Measurements from ENCODE around the gene DEGS2. TPM values are rescaled to one million over a fixed set of nuclear protein-coding genes. Genes with fewer than 3 reads are reported as not detected.
"Not testable (repeated sequence)": the region's sequence is repeated elsewhere in the genome, so short reads cannot be mapped to it uniquely, and the experiment has no call there.

The DEGS2 gene
- total RNA-seq, 2 donors from 2014 or later = 0.33 TPM; not detected in 1

DNA sequence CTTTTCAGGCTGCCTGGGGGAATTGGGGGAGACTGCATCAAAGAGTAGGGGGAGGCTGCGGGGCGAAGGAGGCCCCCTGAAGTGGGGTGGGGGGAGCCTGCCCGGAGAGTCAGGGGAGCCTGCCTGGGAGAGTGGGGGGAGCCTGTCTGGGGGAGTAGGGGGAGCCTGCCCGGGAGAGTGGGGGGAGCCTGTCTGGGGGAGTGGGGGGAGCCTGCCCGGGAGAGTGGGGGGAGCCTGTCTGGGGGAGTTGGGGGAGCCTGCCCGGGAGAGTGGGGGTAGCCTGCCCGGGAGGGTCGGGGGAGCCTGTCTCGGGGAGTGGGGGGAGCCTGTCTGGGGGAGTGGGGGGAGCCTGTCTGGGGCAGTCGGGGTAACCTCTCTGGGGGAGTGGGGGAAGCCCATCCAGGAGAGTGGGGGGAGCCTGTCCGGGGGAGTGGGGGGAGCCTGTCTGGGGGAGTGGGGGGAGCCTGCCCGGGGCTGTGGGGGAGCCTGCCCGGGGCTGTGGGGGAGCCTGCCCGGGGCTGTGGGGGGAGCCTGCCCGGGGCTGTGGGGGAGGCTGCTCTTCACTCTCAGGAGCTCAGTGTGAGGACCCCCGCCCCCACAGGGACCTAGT, 6.5 kb upstream of the DEGS2 start:
- no peak overlapping the region for H3K27ac Mint-ChIP-seq
- peak overlapping the region; percentile 89 for H3K4me3 Mint-ChIP-seq
- peak; percentile 49 for DNase-seq (ENCODE audit: low spot score)
- ATAC-seq = no peak
- H3K4me1 Mint-ChIP-seq (ENCODE audit: low read depth in 2 of 2) = peaks cover 14 to 20% of the 10 kb centered on the region in 2 donors
- no peaks in the 10 kb centered on the region for H3K36me3 Mint-ChIP-seq
- no peaks in the 10 kb centered on the region for H3K27me3 Mint-ChIP-seq
- H3K9me3 Mint-ChIP-seq = no peaks in the 10 kb centered on the region

DNA sequence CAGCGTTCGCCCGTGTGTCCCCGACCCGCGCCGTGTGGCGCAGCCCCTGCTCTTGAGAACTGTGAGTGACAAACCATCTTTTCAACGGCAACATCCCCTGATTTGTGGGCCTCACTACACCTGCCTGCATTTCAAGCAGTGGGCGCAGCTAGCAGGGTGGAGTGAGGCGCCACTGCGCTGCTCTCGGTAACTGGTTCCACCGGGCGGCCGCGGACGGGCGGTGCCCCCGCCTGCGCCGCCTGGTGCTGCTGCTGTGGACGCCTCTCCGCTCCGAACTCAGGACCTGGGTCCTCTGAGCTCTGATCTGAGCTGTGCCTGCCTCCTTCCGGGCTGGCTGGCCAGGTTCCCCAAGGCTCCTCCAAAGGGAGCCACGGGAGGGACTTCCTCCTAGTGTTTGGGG, 5.9 kb upstream of the DEGS2 start:
- H3K4me3 Mint-ChIP-seq = peak overlapping the region; percentile 40
- ATAC-seq = peak in 1 of 2 donors; percentile 29

GRCh38 chr14:100160534-100160916, 1.1 kb upstream of the DEGS2 start:
- ATAC-seq (no peak), DNase-seq (ENCODE audit: low spot score) (no peak)
- H3K27me3 Mint-ChIP-seq = peaks cover 0 to 2% of the 10 kb centered on the region in 2 donors
- H3K27ac Mint-ChIP-seq = no peak overlapping the region
- H3K9me3 Mint-ChIP-seq = no peaks in the 10 kb centered on the region
- no peaks in the 10 kb centered on the region for H3K36me3 Mint-ChIP-seq
- no peak overlapping the region for H3K4me3 Mint-ChIP-seq
- H3K4me1 Mint-ChIP-seq (ENCODE audit: low read depth in 2 of 2) = peaks cover 5 to 6% of the 10 kb centered on the region in 2 donors

More for the DNA sequence above, 5.9 kb upstream of the DEGS2 start:
- Mint-ChIP-seq H3K9me3 (no peaks in the 10 kb centered on the region), H3K36me3 (no peaks in the 10 kb centered on the region), H3K27me3 (peaks cover 0 to 2% of the 10 kb centered on the region in 2 donors), H3K4me1 (ENCODE audit: low read depth in 2 of 2) (peaks cover 14 to 16% of the 10 kb centered on the region in 2 donors), H3K27ac (no peak overlapping the region)
- DNase-seq (ENCODE audit: low spot score) = no peak

- H3K27ac Mint-ChIP-seq = no peak overlapping the region
- DNase-seq (ENCODE audit: low spot score) (peak; percentile 42), ATAC-seq (peak; percentile 4 to 52)
- H3K27me3 Mint-ChIP-seq = peaks cover 0 to 2% of the 10 kb centered on the region in 2 donors
- peaks cover 4% of the 10 kb centered on the region for H3K9me3 Mint-ChIP-seq
- no peak overlapping the region for H3K4me3 Mint-ChIP-seq
- peaks cover 1 to 5% of the 10 kb centered on the region in 2 donors for H3K4me1 Mint-ChIP-seq (ENCODE audit: low read depth in 2 of 2)
- no peaks in the 10 kb centered on the region for H3K36me3 Mint-ChIP-seq
These were observed 554 bp upstream of the DEGS2 start for GRCh38 chr14:100159865-100160533.

DNA sequence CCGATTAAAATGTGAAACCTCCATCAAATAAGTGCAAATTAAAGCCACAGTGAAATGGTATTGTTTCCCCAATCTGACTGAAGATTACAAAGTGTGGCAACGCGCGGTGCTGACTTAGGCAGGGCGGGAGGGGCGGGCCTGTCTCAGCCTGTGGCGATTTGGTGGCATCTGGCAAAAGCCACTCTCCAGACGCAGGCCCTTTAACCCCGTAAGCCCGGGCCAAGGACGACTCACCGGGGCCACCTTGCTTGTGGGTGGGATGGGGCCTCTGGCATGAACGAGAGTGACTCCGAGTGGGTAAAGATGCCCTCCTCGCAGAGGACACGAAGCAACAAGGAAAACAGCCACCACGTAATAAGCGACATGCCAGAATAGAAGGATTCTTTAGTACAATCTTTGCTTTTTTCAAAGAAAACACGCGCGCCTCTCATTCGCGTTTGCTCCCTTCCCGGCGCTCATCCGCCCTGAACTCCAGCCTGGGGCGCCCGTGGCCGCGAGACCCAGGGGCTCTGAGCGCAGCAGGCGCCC, 815 bp downstream of the DEGS2 start:
- Mint-ChIP-seq H3K36me3 (no peaks in the 10 kb centered on the region), H3K4me1 (ENCODE audit: low read depth in 2 of 2) (peaks cover 0 to 5% of the 10 kb centered on the region in 2 donors), H3K4me3 (no peak overlapping the region), H3K27me3 (peaks cover 0 to 2% of the 10 kb centered on the region in 2 donors), H3K27ac (no peak overlapping the region), H3K9me3 (peaks cover 5% of the 10 kb centered on the region)
- ATAC-seq (no peak), DNase-seq (ENCODE audit: low spot score) (no peak)

DNA sequence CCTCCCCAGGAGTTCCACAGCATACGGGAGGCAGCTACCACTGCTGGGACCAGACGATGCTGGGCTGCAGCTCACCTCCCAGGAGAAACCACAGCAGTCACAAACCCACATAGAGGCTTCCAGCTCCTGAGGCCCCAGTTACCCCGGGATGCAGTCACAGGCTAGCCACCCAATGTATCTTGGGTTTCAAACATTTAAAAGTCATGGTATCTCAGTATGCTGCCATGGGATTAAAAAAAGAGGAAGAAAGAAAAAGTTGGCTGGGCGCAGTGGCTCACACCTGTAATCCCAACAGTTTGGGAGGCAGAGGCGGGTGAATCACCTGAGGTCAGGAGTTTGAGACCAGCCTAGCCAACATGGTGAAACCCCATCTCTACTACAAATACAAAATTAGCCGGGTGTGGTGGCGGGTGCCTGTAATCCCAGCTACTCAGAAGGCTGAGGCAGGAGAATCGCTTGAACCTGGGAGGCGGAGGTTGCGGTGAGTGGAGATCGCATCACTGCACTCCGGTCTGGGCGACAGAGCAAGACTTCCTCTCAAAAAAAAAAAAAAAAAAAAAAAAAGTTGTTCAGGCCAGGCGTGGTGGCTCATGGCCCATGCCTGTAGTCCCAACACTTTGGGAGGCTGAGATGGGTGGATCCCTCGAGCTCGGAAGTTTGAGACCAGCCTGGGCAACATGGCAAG, 1.8 kb downstream of the DEGS2 start:
- not testable (repeated sequence) for H3K36me3 Mint-ChIP-seq; H3K4me3 Mint-ChIP-seq; ATAC-seq; H3K27ac Mint-ChIP-seq; H3K9me3 Mint-ChIP-seq; H3K27me3 Mint-ChIP-seq; DNase-seq (ENCODE audit: low spot score); H3K4me1 Mint-ChIP-seq (ENCODE audit: low read depth in 2 of 2)

- Mint-ChIP-seq H3K4me3 (no peak overlapping the region), H3K27me3 (peaks cover 0 to 2% of the 10 kb centered on the region in 2 donors), H3K27ac (no peak overlapping the region), H3K9me3 (peaks cover 5% of the 10 kb centered on the region), H3K4me1 (ENCODE audit: low read depth in 2 of 2) (peaks cover 0 to 10% of the 10 kb centered on the region in 2 donors), H3K36me3 (no peaks in the 10 kb centered on the region)
- DNase-seq (ENCODE audit: low spot score) = no peak
- ATAC-seq = no peak
These were observed 2.7 kb downstream of the DEGS2 start for GRCh38 chr14:100156776-100157175.

- peaks cover 5% of the 10 kb centered on the region for H3K9me3 Mint-ChIP-seq
- no peak overlapping the region for H3K4me3 Mint-ChIP-seq
- peaks cover 0 to 11% of the 10 kb centered on the region in 2 donors for H3K4me1 Mint-ChIP-seq (ENCODE audit: low read depth in 2 of 2)
- DNase-seq (ENCODE audit: low spot score) (no peak), ATAC-seq (no peak)
- peaks cover 0 to 2% of the 10 kb centered on the region in 2 donors for H3K27me3 Mint-ChIP-seq
- H3K36me3 Mint-ChIP-seq = no peaks in the 10 kb centered on the region
- H3K27ac Mint-ChIP-seq = no peak overlapping the region
These were observed 3.5 kb downstream of the DEGS2 start for GRCh38 chr14:100155756-100156616.

DNA sequence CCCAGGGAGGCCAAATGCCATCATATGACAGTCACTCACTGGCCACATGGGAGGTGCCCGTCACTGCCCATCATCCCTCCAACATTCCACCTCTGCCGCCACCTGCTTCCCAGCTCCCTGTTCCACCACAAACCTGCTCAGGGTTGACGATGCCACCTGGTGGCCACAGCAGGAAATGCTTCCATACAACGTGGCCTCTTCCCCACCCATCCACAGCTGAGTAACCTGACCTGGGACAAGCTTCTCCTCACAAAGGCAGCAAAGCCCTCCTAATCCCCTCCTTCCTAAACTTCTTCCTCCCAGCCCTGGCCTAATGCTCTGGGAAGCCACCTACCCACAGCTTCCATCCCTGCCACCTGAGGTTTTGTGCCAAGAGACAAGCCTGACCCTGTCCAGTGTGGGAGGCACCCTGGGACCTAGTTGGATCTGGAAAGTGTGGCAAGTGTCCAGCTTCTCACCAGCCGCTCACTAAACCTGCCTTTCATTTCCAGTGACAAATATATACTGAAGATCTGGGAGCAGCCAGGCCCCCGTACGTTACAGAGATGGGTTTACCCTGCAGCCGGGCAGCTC, 4.3 kb downstream of the DEGS2 start:
- no peak for DNase-seq (ENCODE audit: low spot score)
- peaks cover 5% of the 10 kb centered on the region for H3K9me3 Mint-ChIP-seq
- peaks cover 0 to 11% of the 10 kb centered on the region in 2 donors for H3K4me1 Mint-ChIP-seq (ENCODE audit: low read depth in 2 of 2)
- ATAC-seq = no peak
- no peaks in the 10 kb centered on the region for H3K36me3 Mint-ChIP-seq
- no peak overlapping the region for H3K4me3 Mint-ChIP-seq
- H3K27ac Mint-ChIP-seq = peak overlapping the region in 1 of 2 donors; percentile 50
- no peaks in the 10 kb centered on the region for H3K27me3 Mint-ChIP-seq

- Mint-ChIP-seq H3K4me1 (ENCODE audit: low read depth in 2 of 2) (peaks cover 0 to 16% of the 10 kb centered on the region in 2 donors), H3K27me3 (no peaks in the 10 kb centered on the region), H3K4me3 (no peak overlapping the region), H3K9me3 (peaks cover 5% of the 10 kb centered on the region), H3K36me3 (no peaks in the 10 kb centered on the region), H3K27ac (no peak overlapping the region)
- ATAC-seq = no peak
- no peak for DNase-seq (ENCODE audit: low spot score)
These were observed 5.9 kb downstream of the DEGS2 start for GRCh38 chr14:100153560-100153959.

- Mint-ChIP-seq H3K4me1 (ENCODE audit: low read depth in 2 of 2) (peaks cover 0 to 25% of the 10 kb centered on the region in 2 donors), H3K9me3 (peaks cover 5% of the 10 kb centered on the region), H3K36me3 (no peaks in the 10 kb centered on the region), H3K4me3 (no peak overlapping the region), H3K27ac (no peak overlapping the region), H3K27me3 (no peaks in the 10 kb centered on the region)
- ATAC-seq (no peak), DNase-seq (ENCODE audit: low spot score) (no peak)
These were observed 7.4 kb downstream of the DEGS2 start for GRCh38 chr14:100152091-100152490.

GRCh38 chr14:100150932-100151587, 8.4 kb downstream of the DEGS2 start:
- Mint-ChIP-seq H3K36me3 (no peaks in the 10 kb centered on the region), H3K4me3 (no peak overlapping the region), H3K9me3 (peaks cover 5% of the 10 kb centered on the region), H3K27ac (no peak overlapping the region), H3K4me1 (ENCODE audit: low read depth in 2 of 2) (peaks cover 0 to 25% of the 10 kb centered on the region in 2 donors), H3K27me3 (no peaks in the 10 kb centered on the region)
- DNase-seq (ENCODE audit: low spot score) (no peak), ATAC-seq (no peak)
